Kidney epithelial cell (primary cell): Measurements from ENCODE around the gene CFAP299. TPM values are rescaled to one million over a fixed set of nuclear protein-coding genes. Genes with fewer than 3 reads are reported as not detected.

Experiments used
- DNase-seq: peaks from one replicate; pipeline ENCODE4 v3.0.0-alpha.2; 2010; ENCODE audit warnings: low read depth
- H3K27me3 ChIP-seq: 2 replicates; pipeline ENCODE4 v1.6.0; 2011; ENCODE audit warnings: low read length; ENCODE audit not compliant: control insufficient read depth, insufficient read depth
- H3K36me3 ChIP-seq: 2 replicates; pipeline ENCODE4 v1.5.1; 2011; ENCODE audit warnings: low read length; ENCODE audit not compliant: control insufficient read depth, insufficient read depth
- H3K4me3 ChIP-seq: 2 replicates; pipeline ENCODE4 v1.5.1; 2011; ENCODE audit warnings: low read depth, mild to moderate bottlenecking, control low read depth, low read length
- total RNA-seq: library from RNA; depleted of rRNA; stranded (reverse); fragments of >200 nt; gene quantifications from 2 replicates; pipeline ENCODE4 v1.2.3, GENCODE V29; 2015
- TF ChIP-seq, protein P1 (sequence below): IDR thresholded peaks from 2 replicates; pipeline ENCODE4 v1.5.1; 2011; ENCODE audit warnings: mild to moderate bottlenecking, moderate library complexity, low read length, control low read depth, inconsistent platforms; ENCODE audit not compliant: insufficient read depth, poor library complexity, severe bottlenecking

CFAP299 gene
- total RNA-seq, 1 donor from 2014 or later: not detected

DNA sequence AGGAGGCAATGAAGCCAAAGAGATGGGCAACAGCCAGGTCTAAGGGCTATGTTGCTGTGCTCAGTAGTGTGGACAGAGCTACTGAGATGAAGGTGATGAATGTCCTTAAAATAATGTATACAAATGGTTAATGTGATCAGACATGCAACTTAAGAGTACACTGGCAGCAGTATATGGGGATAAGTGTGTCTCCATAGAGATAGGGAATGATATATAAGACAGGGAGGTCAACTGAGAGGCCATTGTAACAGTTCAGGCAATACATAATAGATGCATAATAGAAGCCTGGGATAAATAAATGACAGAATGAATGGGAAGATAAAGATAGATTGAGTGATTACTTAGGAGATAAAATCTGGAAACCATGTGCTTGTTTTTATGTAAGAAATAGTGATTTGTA is 250.0 kb downstream of the CFAP299 start:
- no peak for DNase-seq
- no peak overlapping the region for H3K4me3 ChIP-seq
- TF ChIP-seq, protein P1, sequence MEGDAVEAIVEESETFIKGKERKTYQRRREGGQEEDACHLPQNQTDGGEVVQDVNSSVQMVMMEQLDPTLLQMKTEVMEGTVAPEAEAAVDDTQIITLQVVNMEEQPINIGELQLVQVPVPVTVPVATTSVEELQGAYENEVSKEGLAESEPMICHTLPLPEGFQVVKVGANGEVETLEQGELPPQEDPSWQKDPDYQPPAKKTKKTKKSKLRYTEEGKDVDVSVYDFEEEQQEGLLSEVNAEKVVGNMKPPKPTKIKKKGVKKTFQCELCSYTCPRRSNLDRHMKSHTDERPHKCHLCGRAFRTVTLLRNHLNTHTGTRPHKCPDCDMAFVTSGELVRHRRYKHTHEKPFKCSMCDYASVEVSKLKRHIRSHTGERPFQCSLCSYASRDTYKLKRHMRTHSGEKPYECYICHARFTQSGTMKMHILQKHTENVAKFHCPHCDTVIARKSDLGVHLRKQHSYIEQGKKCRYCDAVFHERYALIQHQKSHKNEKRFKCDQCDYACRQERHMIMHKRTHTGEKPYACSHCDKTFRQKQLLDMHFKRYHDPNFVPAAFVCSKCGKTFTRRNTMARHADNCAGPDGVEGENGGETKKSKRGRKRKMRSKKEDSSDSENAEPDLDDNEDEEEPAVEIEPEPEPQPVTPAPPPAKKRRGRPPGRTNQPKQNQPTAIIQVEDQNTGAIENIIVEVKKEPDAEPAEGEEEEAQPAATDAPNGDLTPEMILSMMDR: no peak
- H3K36me3 ChIP-seq: no peaks in the 10 kb centered on the region
- H3K27me3 ChIP-seq: no peaks in the 10 kb centered on the region

DNA sequence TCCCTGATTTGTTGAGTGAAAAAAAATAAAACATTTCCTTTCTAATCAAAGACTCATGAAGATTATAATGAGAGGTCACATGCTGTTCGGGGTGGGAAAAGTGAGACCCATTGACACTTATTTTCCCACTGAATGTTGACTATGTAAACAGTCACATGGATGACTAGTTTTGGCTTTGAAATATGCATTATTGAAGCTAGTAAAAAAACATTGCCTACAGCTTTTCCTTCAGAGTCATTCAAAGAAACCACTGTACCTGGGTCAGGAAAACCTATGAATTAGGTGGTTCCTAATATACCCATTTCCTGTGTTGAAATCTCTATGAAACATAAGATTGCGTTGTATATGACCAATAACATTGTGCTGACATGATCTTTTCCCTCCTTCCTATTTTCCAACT is 251.2 kb downstream of the CFAP299 start:
- no peak overlapping the region for H3K4me3 ChIP-seq
- TF ChIP-seq, protein P1: no peak
- H3K36me3 ChIP-seq: no peaks in the 10 kb centered on the region
- no peaks in the 10 kb centered on the region for H3K27me3 ChIP-seq
- DNase-seq: no peak

GRCh38 chr4:80587871-80588385 is 252.4 kb downstream of the CFAP299 start:
- no peak for DNase-seq
- Histone ChIP-seq H3K27me3 (no peaks in the 10 kb centered on the region), H3K36me3 (no peaks in the 10 kb centered on the region), H3K4me3 (no peak overlapping the region)
- TF ChIP-seq, protein P1: no peak

- DNase-seq: no peak
- Histone ChIP-seq H3K27me3 (no peaks in the 10 kb centered on the region), H3K36me3 (no peaks in the 10 kb centered on the region), H3K4me3 (no peak overlapping the region)
- TF ChIP-seq, protein P1: no peak
Observed at GRCh38 chr4:80592950-80593349, 257.4 kb downstream of the CFAP299 start.

- no peak overlapping the region for H3K4me3 ChIP-seq
- TF ChIP-seq, protein P1: no peak
- DNase-seq: no peak
- H3K27me3 ChIP-seq: no peaks in the 10 kb centered on the region
- H3K36me3 ChIP-seq: no peaks in the 10 kb centered on the region
Observed at GRCh38 chr4:80594701-80595100, 259.2 kb downstream of the CFAP299 start.

DNA sequence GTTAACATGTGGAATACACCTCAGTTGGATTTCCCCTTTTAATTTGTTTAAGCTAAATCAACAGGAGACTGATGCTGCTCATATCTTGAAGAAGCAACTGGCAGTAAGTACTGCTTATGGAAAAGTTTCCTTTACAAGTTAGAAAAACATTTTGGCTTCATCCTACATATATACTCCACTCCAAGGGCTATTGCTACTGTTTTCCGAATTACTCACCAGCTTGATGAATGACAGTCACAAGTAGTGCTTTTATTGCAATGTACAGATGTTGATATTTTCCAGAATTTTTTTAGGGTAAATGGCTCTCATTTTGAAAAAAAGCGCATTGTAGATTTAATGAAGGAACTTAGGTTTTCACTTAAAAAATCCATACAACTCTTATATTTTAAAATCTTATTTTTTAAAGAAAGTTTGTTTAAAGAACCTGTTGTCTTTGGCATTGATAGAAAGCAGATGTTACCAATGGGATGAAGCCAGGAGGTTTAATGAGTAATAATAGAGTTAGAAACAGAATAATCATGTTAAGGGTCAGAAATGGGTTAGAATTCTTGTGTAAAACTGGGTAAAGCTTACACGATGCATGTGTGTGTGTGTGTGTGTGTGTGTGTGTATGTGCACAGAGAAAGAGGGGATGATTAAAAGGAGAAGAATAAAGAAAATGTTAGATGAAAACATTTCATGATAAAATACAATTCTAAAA is 272.9 kb downstream of the CFAP299 start:
- Histone ChIP-seq H3K27me3 (no peaks in the 10 kb centered on the region), H3K4me3 (no peak overlapping the region), H3K36me3 (no peaks in the 10 kb centered on the region)
- no peak for DNase-seq
- TF ChIP-seq, protein P1: no peak
